H9 (cell line): Measurements from ENCODE around the gene DOCK1. TPM values are rescaled to one million over a fixed set of nuclear protein-coding genes. Genes with fewer than 3 reads are reported as not detected.

Source experiments
- DNase-seq: peaks from one replicate; pipeline ENCODE4 v3.0.0-alpha.2; 2017
- H2AFZ ChIP-seq: one replicate; pipeline ENCODE4 v1.6.1; 2013; ENCODE audit warnings: mild to moderate bottlenecking, low read length, control low read depth, moderate library complexity
- H2AK5ac ChIP-seq: 2 replicates; pipeline ENCODE4 v1.6.1; 2013; ENCODE audit warnings: low read length, control low read depth, mixed read lengths; ENCODE audit not compliant: insufficient read length
- H2BK120ac ChIP-seq: one replicate; pipeline ENCODE4 v1.6.1; 2013; ENCODE audit warnings: low read depth, mild to moderate bottlenecking, low read length, control low read depth, inconsistent platforms; ENCODE audit not compliant: poor library complexity, severe bottlenecking
- H2BK12ac ChIP-seq: 2 replicates; pipeline ENCODE4 v1.6.1; 2013; ENCODE audit warnings: low read length, control low read depth, mixed read lengths, low read depth; ENCODE audit not compliant: insufficient read length
- H2BK15ac ChIP-seq: 2 replicates; pipeline ENCODE4 v1.6.1; 2013; ENCODE audit warnings: low read depth, low read length, control low read depth
- H2BK20ac ChIP-seq: one replicate; pipeline ENCODE4 v1.6.1; 2013; ENCODE audit warnings: low read depth, mild to moderate bottlenecking, low read length, control low read depth, inconsistent platforms; ENCODE audit not compliant: poor library complexity, severe bottlenecking
- H2BK5ac ChIP-seq: 2 replicates; pipeline ENCODE4 v1.6.1; 2013; ENCODE audit warnings: low read length, control low read depth, mixed read lengths; ENCODE audit not compliant: insufficient read length
- H3K14ac ChIP-seq: 2 replicates; pipeline ENCODE4 v1.6.1; 2013; ENCODE audit warnings: low read length, control low read depth; ENCODE audit not compliant: insufficient read depth
- H3K18ac ChIP-seq: 2 replicates; pipeline ENCODE4 v1.6.1; 2013; ENCODE audit warnings: low read depth, mild to moderate bottlenecking, mixed read lengths, low read length, control low read depth; ENCODE audit not compliant: insufficient read length
- H3K23ac ChIP-seq: 2 replicates; pipeline ENCODE4 v1.6.1; 2013; ENCODE audit warnings: low read length, control low read depth, mixed read lengths, low read depth; ENCODE audit not compliant: insufficient read length
- H3K23me2 ChIP-seq: 2 replicates; pipeline ENCODE4 v1.6.1; 2013; ENCODE audit warnings: low read depth, mild to moderate bottlenecking, mixed read lengths, low read length, control low read depth; ENCODE audit not compliant: insufficient read length, poor library complexity, severe bottlenecking
- H3K27ac ChIP-seq: 2 replicates; pipeline ENCODE4 v1.5.1; 2013; ENCODE audit warnings: low read length, control low read depth, mixed read lengths, low read depth; ENCODE audit not compliant: insufficient read length
- H3K27me3 ChIP-seq: 2 replicates; pipeline ENCODE4 v1.6.1; 2013; ENCODE audit warnings: low read length, control low read depth, inconsistent platforms; ENCODE audit not compliant: insufficient read depth
- H3K4ac ChIP-seq: 2 replicates; pipeline ENCODE4 v1.6.1; 2013; ENCODE audit warnings: low read depth, mild to moderate bottlenecking, control low read depth, inconsistent platforms, low read length, moderate library complexity
- H3K4me1 ChIP-seq: 2 replicates; pipeline ENCODE4 v1.6.1; 2013; ENCODE audit warnings: low read length, control low read depth, inconsistent platforms; ENCODE audit not compliant: insufficient read depth
- H3K4me2 ChIP-seq: 2 replicates; pipeline ENCODE4 v1.6.1; 2013; ENCODE audit warnings: low read length, control low read depth, mixed read lengths; ENCODE audit not compliant: insufficient read length, insufficient read depth
- H3K56ac ChIP-seq: 2 replicates; pipeline ENCODE4 v1.6.1; 2013; ENCODE audit warnings: low read depth, mild to moderate bottlenecking, mixed read lengths, low read length, control low read depth; ENCODE audit not compliant: insufficient read length
- H3K79me1 ChIP-seq: 2 replicates; pipeline ENCODE4 v1.6.1; 2013; ENCODE audit warnings: low read depth, mild to moderate bottlenecking, moderate library complexity, low read length, control low read depth, inconsistent platforms; ENCODE audit not compliant: insufficient read depth, poor library complexity, severe bottlenecking
- H3K79me2 ChIP-seq: 2 replicates; pipeline ENCODE4 v1.6.1; 2013; ENCODE audit warnings: low read length, control low read depth, inconsistent platforms; ENCODE audit not compliant: insufficient read depth
- H3K9ac ChIP-seq: 2 replicates; pipeline ENCODE4 v1.6.1; 2013; ENCODE audit warnings: low read length, control low read depth, mixed read lengths; ENCODE audit not compliant: insufficient read length; ENCODE audit errors: extremely low read depth
- H3K9me3 ChIP-seq: one replicate; pipeline ENCODE4 v1.6.1; 2013; ENCODE audit warnings: low read depth, low read length, inconsistent platforms; ENCODE audit not compliant: control insufficient read depth
- H3T11ph ChIP-seq: one replicate; pipeline ENCODE4 v1.6.1; 2013; ENCODE audit warnings: mild to moderate bottlenecking, low read length, control low read depth, inconsistent platforms
- H4K20me1 ChIP-seq: one replicate; pipeline ENCODE4 v1.6.1; 2013; ENCODE audit not compliant: control insufficient read depth, insufficient read length, insufficient read depth
- H4K5ac ChIP-seq: 2 replicates; pipeline ENCODE4 v1.6.1; 2013; ENCODE audit warnings: low read depth, mild to moderate bottlenecking, mixed read lengths, low read length, control low read depth; ENCODE audit not compliant: insufficient read length
- H4K8ac ChIP-seq: replicated peaks from 2 replicates; pipeline ENCODE4 v1.6.1; 2013; ENCODE audit warnings: low read length, control low read depth, mixed read lengths, low read depth; ENCODE audit not compliant: insufficient read length
- H4K91ac ChIP-seq: 2 replicates; pipeline ENCODE4 v1.6.1; 2013; ENCODE audit warnings: low read depth, mild to moderate bottlenecking, moderate library complexity, mixed read lengths, low read length, control low read depth; ENCODE audit not compliant: insufficient read length
- H3K27ac Mint-ChIP-seq, 3 experiments: 2 replicates in 2 of 3; 3 replicates in 1 of 3; pipeline ENCODE4 v1.8.0; 2020 to 2021; ENCODE audit warnings: mixed read lengths in 3 of 3, mild to moderate bottlenecking in 1 of 3, moderate library complexity in 1 of 3
- H3K27me3 Mint-ChIP-seq: 2 replicates; pipeline ENCODE4 v1.8.0; 2021; ENCODE audit warnings: low read depth, mild to moderate bottlenecking, moderate library complexity, mixed read lengths
- H3K36me3 Mint-ChIP-seq, 3 experiments: 2 replicates in 2 of 3; 3 replicates in 1 of 3; pipeline ENCODE4 v1.8.0; 2020 to 2021; ENCODE audit warnings: low read depth in 3 of 3, mixed read lengths in 3 of 3; ENCODE audit not compliant: insufficient read depth in 1 of 3
- H3K4me1 Mint-ChIP-seq, 2 experiments: 2 replicates each; pipeline ENCODE4 v1.8.0; 2020; ENCODE audit warnings: mixed read lengths in 2 of 2
- H3K4me3 Mint-ChIP-seq, 2 experiments: 2 replicates in 1 of 2; 3 replicates in 1 of 2; pipeline ENCODE4 v1.8.0; 2020 to 2021; ENCODE audit warnings: mild to moderate bottlenecking in 2 of 2, mixed read lengths in 2 of 2, moderate library complexity in 1 of 2
- H3K9me3 Mint-ChIP-seq, 2 experiments: 2 replicates in 1 of 2; 3 replicates in 1 of 2; pipeline ENCODE4 v1.8.0; 2020; ENCODE audit warnings: mild to moderate bottlenecking in 2 of 2, mixed read lengths in 2 of 2, moderate library complexity in 1 of 2
- CTCF ChIP-seq: fragments of 200-600 bp; sonication (generic); conservative IDR thresholded peaks from 3 replicates; pipeline ENCODE4 v1.8.0; 2021; ENCODE audit warnings: antibody characterized with exemption, mild to moderate bottlenecking
- WGBS: extraction: QIAGEN DNeasy Blood & Tissue Kit; methylation state at CpG from one replicate; pipeline ENCODE4 v1.1.7; 2013; ENCODE audit warnings: missing lambda C conversion rate, low lambda C conversion rate, mixed read lengths; ENCODE audit not compliant: insufficient read length; ENCODE audit errors: extremely low coverage; 5-methylcytosine and 5-hydroxymethylcytosine counted together
- total RNA-seq: library from RNA; stranded (reverse); gene quantifications from 2 replicates; pipeline ENCODE4 v1.2.1, GENCODE V29; 2021

Gene DOCK1
- total RNA-seq, 1 experiment from 2014 or later, result 57.0 TPM

DNA sequence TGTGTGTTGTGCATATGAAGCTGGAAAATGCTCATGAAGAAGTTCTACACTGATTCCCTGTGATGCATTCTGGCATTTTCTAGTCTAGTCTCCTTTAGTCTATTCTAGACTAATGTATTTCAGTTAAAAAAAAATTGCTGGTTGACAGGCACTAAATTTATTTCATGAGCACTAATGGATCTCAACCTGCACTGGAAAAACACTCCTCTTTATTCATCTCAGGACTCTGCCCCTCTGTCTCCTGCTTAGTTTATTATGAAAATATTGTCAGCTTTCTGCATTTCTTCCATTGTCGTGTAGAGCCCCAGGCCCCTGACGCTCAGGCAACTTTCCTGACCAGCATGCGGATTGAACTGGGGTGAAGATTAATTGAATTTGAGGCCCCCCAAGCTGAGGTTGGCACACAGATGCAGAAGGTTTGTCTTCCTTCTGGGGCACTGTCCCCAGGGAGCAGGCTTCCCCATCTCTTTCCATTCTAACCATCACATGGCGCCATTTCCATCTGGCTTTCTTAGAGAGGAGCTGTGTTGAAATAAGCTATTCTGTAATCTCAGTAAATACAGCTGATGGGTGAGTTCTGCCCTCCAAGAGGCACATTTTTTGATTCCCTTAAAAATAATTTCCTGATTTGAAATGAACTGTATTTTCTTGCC lies 162.4 kb downstream of the DOCK1 start:
- Histone ChIP-seq H3K4me2 (no peak overlapping the region), H2BK5ac (no peak overlapping the region), H3K27ac (no peak overlapping the region), H3K4me1 (no peaks in the 10 kb centered on the region), H3K56ac (no peak overlapping the region), H3K9ac (no peak overlapping the region), H2BK12ac (no peak overlapping the region), H2BK120ac (no peak overlapping the region), H3K18ac (no peak overlapping the region), H3K9me3 (no peaks in the 10 kb centered on the region), H2BK20ac (no peak overlapping the region), H3K79me2 (no peaks in the 10 kb centered on the region), H3K4ac (no peak overlapping the region), H4K5ac (no peak overlapping the region), H3K79me1 (no peaks in the 10 kb centered on the region), H2AK5ac (no peak overlapping the region), H3K14ac (no peak overlapping the region), H3T11ph (no peak overlapping the region), H4K20me1 (peaks cover 2% of the 10 kb centered on the region), H2AFZ (no peak overlapping the region), H4K8ac (no peak overlapping the region), H3K23ac (no peak overlapping the region), H4K91ac (no peak overlapping the region), H2BK15ac (no peak overlapping the region), H3K27me3 (no peaks in the 10 kb centered on the region), H3K23me2 (no peaks in the 10 kb centered on the region)
- no peaks in the 10 kb centered on the region for H3K27me3 Mint-ChIP-seq
- no peak for DNase-seq
- H3K36me3 Mint-ChIP-seq, result peaks cover 25 to 75% (median 37%) of the 10 kb centered on the region in 3 experiments; a peak in 6 of 7 replicates
- no peak overlapping the region for H3K27ac Mint-ChIP-seq
- no peak for TF ChIP-seq CTCF
- no peak overlapping the region for H3K4me3 Mint-ChIP-seq
- no peaks in the 10 kb centered on the region for H3K4me1 Mint-ChIP-seq
- H3K9me3 Mint-ChIP-seq, result no peaks in the 10 kb centered on the region
- no CpG with 5 or more reads among the region's 4 CpGs for WGBS
